IPS-NIHi7 (cell line): ENCODE results near the gene PDCD10.

Experiments used
- DNase-seq: peaks from one replicate; pipeline ENCODE4 v3.0.0; 2012; ENCODE audit warnings: mixed read lengths; ENCODE audit errors: extremely low spot score

Gene PDCD10

GRCh38 chr3:167734498-167735232 is at the start of gene PDCD10:
Gene PDCD10, minus strand, starts transcription at chr3:167734892. Its CDS starts 14,735 bp downstream, at chr3:167720157.
- peak; percentile 86 for DNase-seq

GRCh38 chr3:167783781-167784180 is 49.1 kb upstream of the PDCD10 start:
- DNase-seq = no peak

GRCh38 chr3:167780214-167780883 is 45.7 kb upstream of the PDCD10 start:
- no peak for DNase-seq

GRCh38 chr3:167777356-167777755 is 42.7 kb upstream of the PDCD10 start:
- DNase-seq = no peak

- no peak for DNase-seq
These were observed 41.5 kb upstream of the PDCD10 start for GRCh38 chr3:167776066-167776685.

GRCh38 chr3:167773584-167773983 is 38.9 kb upstream of the PDCD10 start:
- DNase-seq = no peak

- DNase-seq = no peak
These were observed 38.3 kb upstream of the PDCD10 start for GRCh38 chr3:167772992-167773391.

GRCh38 chr3:167762296-167762695 is 27.6 kb upstream of the PDCD10 start:
- DNase-seq = no peak

GRCh38 chr3:167761302-167761701 is 26.6 kb upstream of the PDCD10 start:
- DNase-seq = no peak

- no peak for DNase-seq
These were observed 19.4 kb upstream of the PDCD10 start for GRCh38 chr3:167754049-167754448.

- no peak for DNase-seq
These were observed 15.7 kb upstream of the PDCD10 start for GRCh38 chr3:167750272-167750971.

- no peak for DNase-seq
These were observed 15.0 kb upstream of the PDCD10 start for GRCh38 chr3:167749728-167750127.

- no peak for DNase-seq
These were observed 14.5 kb upstream of the PDCD10 start for GRCh38 chr3:167749209-167749608.

GRCh38 chr3:167743799-167744198 is 9.1 kb upstream of the PDCD10 start:
- no peak for DNase-seq

- DNase-seq = no peak
These were observed 7.6 kb upstream of the PDCD10 start for GRCh38 chr3:167742338-167742737.

- DNase-seq = peak; percentile 53
These were observed 6.4 kb upstream of the PDCD10 start for GRCh38 chr3:167740961-167741587.

- no peak for DNase-seq
These were observed 4.6 kb upstream of the PDCD10 start for GRCh38 chr3:167739190-167739810.

- no peak for DNase-seq
These were observed 3.3 kb upstream of the PDCD10 start for GRCh38 chr3:167738037-167738436.

GRCh38 chr3:167736997-167737396 is 2.3 kb upstream of the PDCD10 start:
- DNase-seq = no peak

GRCh38 chr3:167736264-167736787 is 1.6 kb upstream of the PDCD10 start:
- no peak for DNase-seq
